Suprapubic skin (tissue), 3 donors: ENCODE data around the gene LARGE1.

Experiments used
- POLR2A ChIP-seq, 2 donors: fragments of 450-650 bp; IDR thresholded peaks; one replicate each; pipeline ENCODE4 v1.6.1; 2017; ENCODE audit warnings: antibody characterized with exemption in 2 of 2, mild to moderate bottlenecking in 2 of 2, moderate library complexity in 2 of 2
- TF ChIP-seq, protein P1 (sequence below), 2 donors: fragments of 200-600 bp in 1 of 2; fragments of 450-650 bp in 1 of 2; sonication (generic) in 1 of 2; IDR thresholded peaks; one replicate each; pipeline ENCODE4 v1.5.1; 2016 to 2019; ENCODE audit warnings: antibody characterized with exemption in 2 of 2, mild to moderate bottlenecking in 1 of 2, moderate library complexity in 1 of 2

DNA sequence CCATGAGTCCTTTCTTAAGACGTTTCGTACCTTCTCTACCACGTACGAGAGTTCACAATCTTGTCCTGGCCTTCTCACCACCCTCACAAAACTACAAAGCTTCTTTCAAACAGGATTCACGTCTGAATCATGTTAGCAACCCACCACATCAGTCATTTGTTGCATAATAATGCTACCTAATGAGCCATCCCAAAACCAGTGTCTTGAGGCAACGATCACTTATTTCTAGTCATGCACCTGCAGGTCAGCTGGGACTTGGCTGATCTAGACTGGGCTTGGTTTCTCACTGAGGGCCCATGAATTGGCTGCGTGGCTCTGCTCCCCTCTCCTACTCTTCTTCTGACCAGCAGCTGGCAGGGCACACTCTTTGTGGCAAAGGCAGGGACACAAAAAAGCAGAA lies 28.3 kb downstream of the LARGE1 start:
- no peak for TF ChIP-seq POLR2A (IDR thresholded peaks at IDR 0.05)
- TF ChIP-seq, protein P1, sequence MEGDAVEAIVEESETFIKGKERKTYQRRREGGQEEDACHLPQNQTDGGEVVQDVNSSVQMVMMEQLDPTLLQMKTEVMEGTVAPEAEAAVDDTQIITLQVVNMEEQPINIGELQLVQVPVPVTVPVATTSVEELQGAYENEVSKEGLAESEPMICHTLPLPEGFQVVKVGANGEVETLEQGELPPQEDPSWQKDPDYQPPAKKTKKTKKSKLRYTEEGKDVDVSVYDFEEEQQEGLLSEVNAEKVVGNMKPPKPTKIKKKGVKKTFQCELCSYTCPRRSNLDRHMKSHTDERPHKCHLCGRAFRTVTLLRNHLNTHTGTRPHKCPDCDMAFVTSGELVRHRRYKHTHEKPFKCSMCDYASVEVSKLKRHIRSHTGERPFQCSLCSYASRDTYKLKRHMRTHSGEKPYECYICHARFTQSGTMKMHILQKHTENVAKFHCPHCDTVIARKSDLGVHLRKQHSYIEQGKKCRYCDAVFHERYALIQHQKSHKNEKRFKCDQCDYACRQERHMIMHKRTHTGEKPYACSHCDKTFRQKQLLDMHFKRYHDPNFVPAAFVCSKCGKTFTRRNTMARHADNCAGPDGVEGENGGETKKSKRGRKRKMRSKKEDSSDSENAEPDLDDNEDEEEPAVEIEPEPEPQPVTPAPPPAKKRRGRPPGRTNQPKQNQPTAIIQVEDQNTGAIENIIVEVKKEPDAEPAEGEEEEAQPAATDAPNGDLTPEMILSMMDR (IDR thresholded peaks at IDR 0.05), result no peak
